HepG2 (cell line): ENCODE measurements around the gene FAM228A. TPM values are rescaled to one million over a fixed set of nuclear protein-coding genes. Genes with fewer than 3 reads are reported as not detected.

Experiments used
- AKNA ChIP-seq: sonication (generic); formaldehyde crosslinking; IDR thresholded peaks from 2 replicates; pipeline ENCODE4 v1.4.0; 2020; ENCODE audit warnings: missing genetic modification reagents, borderline replicate concordance
- ARNTL ChIP-seq: sonication (generic); formaldehyde crosslinking; IDR thresholded peaks from 2 replicates; pipeline ENCODE4 v1.4.0; 2020; ENCODE audit warnings: mild to moderate bottlenecking, missing genetic modification reagents
- CBX2 ChIP-seq, 2 experiments: fragments of 200-600 bp in 1 of 2; sonication (generic); formaldehyde crosslinking in 1 of 2; IDR thresholded peaks; 2 replicates each; pipeline versions ENCODE4 v1.7.0 to v1.8.1; 2018 to 2022; ENCODE audit warnings: low read depth in 2 of 2, low read length in 1 of 2, mild to moderate bottlenecking in 1 of 2, missing genetic modification reagents in 1 of 2
- CBX5 ChIP-seq: sonication (generic); formaldehyde crosslinking; IDR thresholded peaks from 2 replicates; pipeline ENCODE4 v1.4.0; 2020; ENCODE audit warnings: missing genetic modification reagents, borderline replicate concordance
- CCDC6 ChIP-seq: sonication (generic); formaldehyde crosslinking; IDR thresholded peaks from 2 replicates; pipeline ENCODE4 v1.8.1; 2022; ENCODE audit warnings: mild to moderate bottlenecking, missing genetic modification reagents, moderate library complexity
- CENPX ChIP-seq: sonication (generic); formaldehyde crosslinking; IDR thresholded peaks from 2 replicates; pipeline ENCODE4 v1.9.0; 2021; ENCODE audit warnings: mild to moderate bottlenecking, missing genetic modification reagents, moderate library complexity
- FOXA3 ChIP-seq: IDR thresholded peaks from 2 replicates; pipeline ENCODE4 v1.6.1; 2016; ENCODE audit warnings: missing genetic modification reagents, missing compliant biosample characterization
- FOXM1 ChIP-seq: sonication (generic); formaldehyde crosslinking; IDR thresholded peaks from 2 replicates; pipeline ENCODE4 v1.5.0; 2020; ENCODE audit warnings: missing genetic modification reagents
- FOXP4 ChIP-seq: sonication (generic); formaldehyde crosslinking; IDR thresholded peaks from 2 replicates; pipeline ENCODE4 v1.4.0; 2020; ENCODE audit warnings: missing genetic modification reagents
- GTF3A ChIP-seq: sonication (generic); formaldehyde crosslinking; conservative IDR thresholded peaks from 2 replicates; pipeline ENCODE4 v1.4.0; 2020; ENCODE audit warnings: mild to moderate bottlenecking, missing genetic modification reagents
- IKZF4 ChIP-seq: sonication (generic); formaldehyde crosslinking; IDR thresholded peaks from 2 replicates; pipeline ENCODE4 v1.5.1; 2020; ENCODE audit warnings: borderline replicate concordance, mild to moderate bottlenecking, low read depth, missing genetic modification reagents; ENCODE audit errors: not compliant biosample characterization
- RAD51 ChIP-seq: fragments of 450-650 bp; IDR thresholded peaks from 2 replicates; pipeline ENCODE4 v1.6.1; 2016; ENCODE audit warnings: borderline replicate concordance
- SNAPC4 ChIP-seq: sonication (generic); formaldehyde crosslinking; IDR thresholded peaks from 2 replicates; pipeline ENCODE4 v1.4.0; 2020; ENCODE audit warnings: mild to moderate bottlenecking, missing genetic modification reagents
- TCF7L2 ChIP-seq: IDR thresholded peaks from 2 replicates; pipeline ENCODE4 v1.6.1; 2011; ENCODE audit warnings: mild to moderate bottlenecking, low read depth, low read length, moderate library complexity
- XBP1 ChIP-seq: sonication (generic); formaldehyde crosslinking; IDR thresholded peaks from 2 replicates; pipeline ENCODE4 v1.5.0; 2020; ENCODE audit warnings: missing genetic modification reagents
- ZBTB34 ChIP-seq: sonication (generic); formaldehyde crosslinking; IDR thresholded peaks from 2 replicates; pipeline ENCODE4 v1.8.0; 2022; ENCODE audit warnings: mild to moderate bottlenecking, missing genetic modification reagents
- ZFP90 ChIP-seq: sonication (generic); formaldehyde crosslinking; IDR thresholded peaks from 2 replicates; pipeline ENCODE4 v1.8.0; 2022; ENCODE audit warnings: missing genetic modification reagents, mild to moderate bottlenecking, inconsistent platforms, borderline replicate concordance
- polyA plus RNA-seq, 8 experiments: library from polyadenylated mRNA; depleted of rRNA in 3 of 8; stranded (reverse) in 7 of 8; unstranded in 1 of 8; fragments of >200 nt; fragmentation: Illumina TruSeq in 4 of 8; extraction: Trizol in 4 of 8; gene quantifications; 2 replicates each; pipeline versions ENCODE4 v1.2.1 to v1.2.3, GENCODE V29; 2011 to 2016; ENCODE audit warnings: low read depth in 4 of 8, missing spikeins in 1 of 8, mixed read lengths in 1 of 8; ENCODE audit not compliant: insufficient read depth in 1 of 8
- total RNA-seq, 5 experiments: library from RNA; depleted of rRNA; stranded (reverse); fragments of >200 nt; fragmentation: Illumina TruSeq; extraction: Trizol; gene quantifications; 2 replicates each; pipeline ENCODE4 v1.2.3, GENCODE V29; 2016; ENCODE audit warnings: low read depth in 1 of 5

The FAM228A gene
- total and polyA plus RNA-seq, 2 of the 13 experiments (the other 11 are each of a cell fraction or from before 2014, with no cell fraction given), result not detected

- TF ChIP-seq CCDC6 (CRISPR knock-in tag) (0 out of 2 replicates have a peak, but pooled peaks have one; percentile 35), FOXA3 (CRISPR knock-in tag) (peak; percentile 47), ARNTL (CRISPR knock-in tag) (no peak), ZBTB34 (no peak), IKZF4 (CRISPR knock-in tag) (no peak), ZFP90 (no peak), SNAPC4 (no peak), CBX2 (IDR thresholded peaks at IDR 0.05; ENCODE audit: low read depth, low read length) (no peak), CBX2 (CRISPR knock-in tag; IDR thresholded peaks at IDR 0.05; ENCODE audit: low read depth) (no peak), FOXM1 (CRISPR knock-in tag) (no peak), XBP1 (CRISPR knock-in tag) (no peak), GTF3A (CRISPR knock-in tag) (no peak), RAD51 (no peak), AKNA (CRISPR knock-in tag) (no peak), TCF7L2 (no peak), CBX5 (CRISPR knock-in tag) (0 out of 2 replicates have a peak, but pooled peaks have one; percentile 59), FOXP4 (CRISPR knock-in tag) (0 out of 2 replicates have a peak, but pooled peaks have one; percentile 1), CENPX (CRISPR knock-in tag) (no peak)
These were observed 7.7 kb downstream of the FAM228A start (continued) for GRCh38 chr2:24182507-24182906.
